H9 (cell line): Measurements from ENCODE around the gene NKAIN2. TPM values are rescaled to one million over a fixed set of nuclear protein-coding genes. Genes with fewer than 3 reads are reported as not detected.

Experiments
- DNase-seq: peaks from one replicate; pipeline ENCODE4 v3.0.0-alpha.2; 2017
- H2AFZ ChIP-seq: one replicate; pipeline ENCODE4 v1.6.1; 2013; ENCODE audit warnings: mild to moderate bottlenecking, low read length, control low read depth, moderate library complexity
- H2AK5ac ChIP-seq: 2 replicates; pipeline ENCODE4 v1.6.1; 2013; ENCODE audit warnings: low read length, control low read depth, mixed read lengths; ENCODE audit not compliant: insufficient read length
- H2BK120ac ChIP-seq: one replicate; pipeline ENCODE4 v1.6.1; 2013; ENCODE audit warnings: low read depth, mild to moderate bottlenecking, low read length, control low read depth, inconsistent platforms; ENCODE audit not compliant: poor library complexity, severe bottlenecking
- H2BK12ac ChIP-seq: 2 replicates; pipeline ENCODE4 v1.6.1; 2013; ENCODE audit warnings: low read length, control low read depth, mixed read lengths, low read depth; ENCODE audit not compliant: insufficient read length
- H2BK15ac ChIP-seq: 2 replicates; pipeline ENCODE4 v1.6.1; 2013; ENCODE audit warnings: low read depth, low read length, control low read depth
- H2BK20ac ChIP-seq: one replicate; pipeline ENCODE4 v1.6.1; 2013; ENCODE audit warnings: low read depth, mild to moderate bottlenecking, low read length, control low read depth, inconsistent platforms; ENCODE audit not compliant: poor library complexity, severe bottlenecking
- H2BK5ac ChIP-seq: 2 replicates; pipeline ENCODE4 v1.6.1; 2013; ENCODE audit warnings: low read length, control low read depth, mixed read lengths; ENCODE audit not compliant: insufficient read length
- H3K14ac ChIP-seq: 2 replicates; pipeline ENCODE4 v1.6.1; 2013; ENCODE audit warnings: low read length, control low read depth; ENCODE audit not compliant: insufficient read depth
- H3K18ac ChIP-seq: 2 replicates; pipeline ENCODE4 v1.6.1; 2013; ENCODE audit warnings: low read depth, mild to moderate bottlenecking, mixed read lengths, low read length, control low read depth; ENCODE audit not compliant: insufficient read length
- H3K23ac ChIP-seq: 2 replicates; pipeline ENCODE4 v1.6.1; 2013; ENCODE audit warnings: low read length, control low read depth, mixed read lengths, low read depth; ENCODE audit not compliant: insufficient read length
- H3K23me2 ChIP-seq: 2 replicates; pipeline ENCODE4 v1.6.1; 2013; ENCODE audit warnings: low read depth, mild to moderate bottlenecking, mixed read lengths, low read length, control low read depth; ENCODE audit not compliant: insufficient read length, poor library complexity, severe bottlenecking
- H3K27ac ChIP-seq: 2 replicates; pipeline ENCODE4 v1.5.1; 2013; ENCODE audit warnings: low read length, control low read depth, mixed read lengths, low read depth; ENCODE audit not compliant: insufficient read length
- H3K27me3 ChIP-seq: 2 replicates; pipeline ENCODE4 v1.6.1; 2013; ENCODE audit warnings: low read length, control low read depth, inconsistent platforms; ENCODE audit not compliant: insufficient read depth
- H3K4ac ChIP-seq: 2 replicates; pipeline ENCODE4 v1.6.1; 2013; ENCODE audit warnings: low read depth, mild to moderate bottlenecking, control low read depth, inconsistent platforms, low read length, moderate library complexity
- H3K4me1 ChIP-seq: 2 replicates; pipeline ENCODE4 v1.6.1; 2013; ENCODE audit warnings: low read length, control low read depth, inconsistent platforms; ENCODE audit not compliant: insufficient read depth
- H3K4me2 ChIP-seq: 2 replicates; pipeline ENCODE4 v1.6.1; 2013; ENCODE audit warnings: low read length, control low read depth, mixed read lengths; ENCODE audit not compliant: insufficient read length, insufficient read depth
- H3K56ac ChIP-seq: 2 replicates; pipeline ENCODE4 v1.6.1; 2013; ENCODE audit warnings: low read depth, mild to moderate bottlenecking, mixed read lengths, low read length, control low read depth; ENCODE audit not compliant: insufficient read length
- H3K79me1 ChIP-seq: 2 replicates; pipeline ENCODE4 v1.6.1; 2013; ENCODE audit warnings: low read depth, mild to moderate bottlenecking, moderate library complexity, low read length, control low read depth, inconsistent platforms; ENCODE audit not compliant: insufficient read depth, poor library complexity, severe bottlenecking
- H3K79me2 ChIP-seq: 2 replicates; pipeline ENCODE4 v1.6.1; 2013; ENCODE audit warnings: low read length, control low read depth, inconsistent platforms; ENCODE audit not compliant: insufficient read depth
- H3K9ac ChIP-seq: 2 replicates; pipeline ENCODE4 v1.6.1; 2013; ENCODE audit warnings: low read length, control low read depth, mixed read lengths; ENCODE audit not compliant: insufficient read length; ENCODE audit errors: extremely low read depth
- H3K9me3 ChIP-seq: one replicate; pipeline ENCODE4 v1.6.1; 2013; ENCODE audit warnings: low read depth, low read length, inconsistent platforms; ENCODE audit not compliant: control insufficient read depth
- H3T11ph ChIP-seq: one replicate; pipeline ENCODE4 v1.6.1; 2013; ENCODE audit warnings: mild to moderate bottlenecking, low read length, control low read depth, inconsistent platforms
- H4K20me1 ChIP-seq: one replicate; pipeline ENCODE4 v1.6.1; 2013; ENCODE audit not compliant: control insufficient read depth, insufficient read length, insufficient read depth
- H4K5ac ChIP-seq: 2 replicates; pipeline ENCODE4 v1.6.1; 2013; ENCODE audit warnings: low read depth, mild to moderate bottlenecking, mixed read lengths, low read length, control low read depth; ENCODE audit not compliant: insufficient read length
- H4K8ac ChIP-seq: replicated peaks from 2 replicates; pipeline ENCODE4 v1.6.1; 2013; ENCODE audit warnings: low read length, control low read depth, mixed read lengths, low read depth; ENCODE audit not compliant: insufficient read length
- H4K91ac ChIP-seq: 2 replicates; pipeline ENCODE4 v1.6.1; 2013; ENCODE audit warnings: low read depth, mild to moderate bottlenecking, moderate library complexity, mixed read lengths, low read length, control low read depth; ENCODE audit not compliant: insufficient read length
- H3K27ac Mint-ChIP-seq, 3 experiments: 2 replicates in 2 of 3; 3 replicates in 1 of 3; pipeline ENCODE4 v1.8.0; 2020 to 2021; ENCODE audit warnings: mixed read lengths in 3 of 3, mild to moderate bottlenecking in 1 of 3, moderate library complexity in 1 of 3
- H3K27me3 Mint-ChIP-seq: 2 replicates; pipeline ENCODE4 v1.8.0; 2021; ENCODE audit warnings: low read depth, mild to moderate bottlenecking, moderate library complexity, mixed read lengths
- H3K36me3 Mint-ChIP-seq, 3 experiments: 2 replicates in 2 of 3; 3 replicates in 1 of 3; pipeline ENCODE4 v1.8.0; 2020 to 2021; ENCODE audit warnings: low read depth in 3 of 3, mixed read lengths in 3 of 3; ENCODE audit not compliant: insufficient read depth in 1 of 3
- H3K4me1 Mint-ChIP-seq, 2 experiments: 2 replicates each; pipeline ENCODE4 v1.8.0; 2020; ENCODE audit warnings: mixed read lengths in 2 of 2
- H3K4me3 Mint-ChIP-seq, 2 experiments: 2 replicates in 1 of 2; 3 replicates in 1 of 2; pipeline ENCODE4 v1.8.0; 2020 to 2021; ENCODE audit warnings: mild to moderate bottlenecking in 2 of 2, mixed read lengths in 2 of 2, moderate library complexity in 1 of 2
- H3K9me3 Mint-ChIP-seq, 2 experiments: 2 replicates in 1 of 2; 3 replicates in 1 of 2; pipeline ENCODE4 v1.8.0; 2020; ENCODE audit warnings: mild to moderate bottlenecking in 2 of 2, mixed read lengths in 2 of 2, moderate library complexity in 1 of 2
- CTCF ChIP-seq: fragments of 200-600 bp; sonication (generic); conservative IDR thresholded peaks from 3 replicates; pipeline ENCODE4 v1.8.0; 2021; ENCODE audit warnings: antibody characterized with exemption, mild to moderate bottlenecking
- WGBS: extraction: QIAGEN DNeasy Blood & Tissue Kit; methylation state at CpG from one replicate; pipeline ENCODE4 v1.1.7; 2013; ENCODE audit warnings: missing lambda C conversion rate, low lambda C conversion rate, mixed read lengths; ENCODE audit not compliant: insufficient read length; ENCODE audit errors: extremely low coverage; 5-methylcytosine and 5-hydroxymethylcytosine counted together
- total RNA-seq: library from RNA; stranded (reverse); gene quantifications from 2 replicates; pipeline ENCODE4 v1.2.1, GENCODE V29; 2021

NKAIN2 gene
- total RNA-seq, 1 experiment from 2014 or later, result 0.17 TPM

GRCh38 chr6:124765280-124765679, 961.6 kb downstream of the NKAIN2 start:
- Histone ChIP-seq H2BK20ac (no peak overlapping the region), H3T11ph (no peak overlapping the region), H3K4me2 (no peak overlapping the region), H3K56ac (no peak overlapping the region), H2BK5ac (no peak overlapping the region), H3K9me3 (no peaks in the 10 kb centered on the region), H2BK120ac (no peak overlapping the region), H2BK15ac (no peak overlapping the region), H2BK12ac (no peak overlapping the region), H3K79me1 (no peaks in the 10 kb centered on the region), H3K14ac (no peak overlapping the region), H3K23ac (no peak overlapping the region), H2AFZ (no peak overlapping the region), H3K27me3 (no peaks in the 10 kb centered on the region), H3K27ac (no peak overlapping the region), H3K23me2 (no peaks in the 10 kb centered on the region), H4K5ac (no peak overlapping the region), H3K4ac (no peak overlapping the region), H3K18ac (no peak overlapping the region), H3K79me2 (no peaks in the 10 kb centered on the region), H3K9ac (no peak overlapping the region), H4K91ac (no peak overlapping the region), H4K20me1 (no peaks in the 10 kb centered on the region), H4K8ac (no peak overlapping the region), H2AK5ac (no peak overlapping the region), H3K4me1 (no peaks in the 10 kb centered on the region)
- H3K4me3 Mint-ChIP-seq, result no peak overlapping the region
- H3K27ac Mint-ChIP-seq, result no peak overlapping the region
- no peaks in the 10 kb centered on the region for H3K27me3 Mint-ChIP-seq
- no peak for TF ChIP-seq CTCF
- H3K4me1 Mint-ChIP-seq, result peaks cover 6 to 8% of the 10 kb centered on the region in 2 experiments
- no peak for DNase-seq
- H3K9me3 Mint-ChIP-seq, result no peaks in the 10 kb centered on the region
- no peaks in the 10 kb centered on the region for H3K36me3 Mint-ChIP-seq
- no CpG with 5 or more reads among the region's 1 CpG for WGBS
